ENCODE data around the gene ENPP6.
"Not testable (repeated sequence)": the region's sequence is repeated elsewhere in the genome, so short reads cannot be mapped to it uniquely, and the experiment has no call there.

Gene ENPP6

DNA sequence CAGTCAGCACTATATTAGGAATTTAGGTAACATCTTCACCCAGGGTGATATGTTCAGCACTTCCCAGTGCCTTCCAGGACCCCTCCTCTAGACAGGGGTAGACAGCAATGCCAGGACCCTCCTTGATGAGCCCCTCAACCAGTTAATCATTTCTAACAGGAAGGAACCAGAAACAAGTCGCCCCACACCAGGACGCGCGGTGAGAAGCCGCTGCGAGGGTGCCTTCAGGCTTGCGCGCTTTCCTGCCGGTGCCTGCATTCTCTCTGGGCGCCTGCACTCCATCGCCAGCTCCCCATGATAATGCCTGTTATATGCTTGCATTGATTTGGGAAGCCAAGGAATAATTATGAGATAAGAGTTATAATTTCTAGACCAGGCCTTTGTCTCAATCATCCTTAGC lies 116.0 kb downstream of the ENPP6 start:
- no peak for DNase-seq

DNA sequence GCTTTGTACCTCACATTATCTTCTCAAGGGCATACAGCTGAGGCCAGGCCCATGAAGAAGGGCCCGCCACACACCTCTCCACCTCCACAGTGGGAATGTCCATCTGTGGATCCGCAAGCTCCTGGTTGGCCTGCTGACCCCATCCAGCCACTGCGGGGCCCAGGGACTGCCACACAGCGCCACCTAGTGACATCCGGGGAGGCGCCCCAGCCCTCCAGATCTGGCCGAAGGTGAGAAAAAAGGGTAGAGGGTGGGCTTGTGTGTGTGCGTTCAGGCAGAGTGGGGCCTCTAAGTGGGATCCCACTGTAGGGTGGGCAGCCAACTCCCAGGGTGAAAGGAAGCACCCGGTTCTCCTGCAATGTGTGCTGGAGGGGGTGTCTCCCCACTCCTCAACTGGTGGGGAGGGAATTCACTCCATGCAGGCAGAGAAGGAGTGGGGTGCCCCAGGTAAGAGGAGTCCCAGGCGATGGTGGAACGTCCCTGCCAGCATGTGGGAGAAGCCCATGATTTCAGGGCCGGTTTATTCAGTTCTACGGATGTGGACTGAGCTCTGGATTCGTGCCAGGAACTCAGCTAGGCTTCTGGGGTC lies 117.3 kb downstream of the ENPP6 start:
- peak; percentile 87 for DNase-seq

DNA sequence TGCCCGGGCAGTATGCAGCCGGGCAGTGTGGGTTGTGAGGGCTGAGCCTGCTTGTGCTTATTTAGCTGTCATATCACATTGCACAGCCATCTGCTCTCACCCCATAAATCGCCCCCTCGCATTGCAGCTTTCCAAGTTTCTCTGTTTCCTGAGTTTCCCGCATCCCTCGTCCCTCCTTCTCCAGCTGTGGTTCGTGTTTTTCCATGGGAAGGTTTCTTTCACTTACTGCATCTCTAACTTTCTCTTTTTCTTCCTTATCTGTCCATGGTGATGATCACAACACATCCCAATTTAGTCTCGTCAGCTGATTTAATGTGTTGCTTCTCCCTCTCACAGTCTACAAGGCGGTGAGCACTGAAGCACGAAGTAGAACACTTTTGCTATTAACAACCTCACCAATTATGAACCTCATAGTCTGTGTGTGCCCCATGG lies 118.1 kb downstream of the ENPP6 start:
- no peak for DNase-seq

DNA sequence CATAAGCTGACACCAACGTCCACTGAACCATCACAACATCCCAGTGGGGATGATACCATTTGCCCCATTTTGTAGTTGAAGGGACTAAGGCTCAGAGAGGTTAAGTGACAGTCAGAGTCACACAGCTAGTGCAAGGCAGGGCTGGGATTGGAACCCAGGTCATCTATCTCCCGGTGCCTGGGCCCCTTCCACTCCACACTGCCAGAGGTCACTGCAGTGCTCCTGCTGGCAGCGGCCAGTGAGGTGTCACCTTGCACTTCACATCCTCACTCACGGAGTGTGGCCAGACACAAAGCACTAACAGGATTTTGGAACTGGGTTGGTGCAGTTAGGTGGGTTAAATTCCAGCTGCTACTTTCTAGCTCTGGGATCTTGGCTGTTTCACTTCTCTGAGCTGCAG lies 118.7 kb downstream of the ENPP6 start:
- no peak for DNase-seq

DNA sequence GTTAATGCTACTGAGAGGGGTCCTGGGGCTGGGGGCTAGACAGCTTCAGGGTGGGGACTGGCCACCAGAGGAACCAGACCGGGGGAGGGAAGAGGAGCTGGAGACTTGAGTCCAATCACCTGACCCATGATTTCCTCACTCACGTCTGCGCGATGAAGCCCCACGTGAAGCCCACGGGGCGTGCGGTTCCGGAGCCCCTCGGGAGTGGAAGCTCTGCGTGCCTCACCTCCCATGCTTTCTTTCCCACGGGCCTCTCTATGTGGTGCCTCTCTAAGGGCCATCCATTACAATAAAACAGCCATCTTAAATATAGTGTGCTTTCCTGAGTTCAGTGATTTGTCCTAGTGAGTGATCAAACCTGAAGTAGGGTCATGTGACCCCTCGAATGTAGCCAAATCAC lies 119.9 kb downstream of the ENPP6 start:
- DNase-seq: no peak

DNA sequence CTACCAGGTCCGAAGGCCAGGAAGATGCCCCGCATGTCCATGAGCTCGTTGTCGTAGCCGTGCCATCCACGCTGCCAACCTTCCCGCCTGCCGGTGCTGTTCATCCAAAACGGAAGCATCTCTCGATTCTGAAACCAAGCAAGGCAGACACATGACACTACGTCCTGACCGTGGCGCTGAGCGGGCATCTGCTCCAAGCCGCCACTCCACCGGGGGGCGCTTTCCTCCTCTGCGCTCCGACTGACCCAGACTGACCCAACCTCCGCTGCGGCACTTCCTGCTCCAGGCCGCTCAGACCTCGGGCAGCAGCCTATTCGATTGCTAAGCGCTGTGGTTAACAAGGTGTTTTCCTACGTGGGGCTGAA lies 120.5 kb downstream of the ENPP6 start:
- peak; percentile 54 for DNase-seq

DNA sequence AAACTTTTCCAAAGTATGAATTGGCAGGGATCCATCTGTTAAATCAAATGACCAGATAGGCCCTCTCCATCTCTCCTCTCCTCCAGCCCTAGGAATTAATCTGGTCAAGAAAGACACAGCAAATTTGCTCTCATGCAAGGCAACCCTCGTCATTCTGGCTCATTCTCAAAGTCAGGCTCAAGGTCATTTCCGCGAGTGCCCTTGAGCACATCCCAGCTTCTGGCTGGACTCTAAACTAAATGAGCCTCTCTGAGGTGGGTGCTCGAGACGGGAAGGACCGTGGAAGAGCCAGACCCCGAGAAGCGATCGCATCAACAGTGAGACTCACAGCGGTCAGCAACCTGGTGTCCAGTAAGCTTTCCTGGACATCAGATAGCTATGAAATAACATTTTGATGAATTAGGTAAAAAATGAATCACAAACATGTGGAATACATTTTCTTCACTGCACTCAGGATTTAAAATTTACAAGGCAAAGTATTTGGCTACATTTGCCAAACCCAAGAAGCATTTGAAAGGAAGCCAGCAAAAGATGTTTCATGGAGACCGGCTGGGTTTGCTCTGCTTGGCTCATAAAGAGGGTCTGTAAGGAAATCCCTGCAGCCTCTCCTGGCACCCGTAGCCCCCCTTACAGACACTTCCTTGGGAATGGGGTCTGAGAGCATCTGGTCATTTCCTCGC lies 121.0 kb downstream of the ENPP6 start:
- DNase-seq: no peak

DNA sequence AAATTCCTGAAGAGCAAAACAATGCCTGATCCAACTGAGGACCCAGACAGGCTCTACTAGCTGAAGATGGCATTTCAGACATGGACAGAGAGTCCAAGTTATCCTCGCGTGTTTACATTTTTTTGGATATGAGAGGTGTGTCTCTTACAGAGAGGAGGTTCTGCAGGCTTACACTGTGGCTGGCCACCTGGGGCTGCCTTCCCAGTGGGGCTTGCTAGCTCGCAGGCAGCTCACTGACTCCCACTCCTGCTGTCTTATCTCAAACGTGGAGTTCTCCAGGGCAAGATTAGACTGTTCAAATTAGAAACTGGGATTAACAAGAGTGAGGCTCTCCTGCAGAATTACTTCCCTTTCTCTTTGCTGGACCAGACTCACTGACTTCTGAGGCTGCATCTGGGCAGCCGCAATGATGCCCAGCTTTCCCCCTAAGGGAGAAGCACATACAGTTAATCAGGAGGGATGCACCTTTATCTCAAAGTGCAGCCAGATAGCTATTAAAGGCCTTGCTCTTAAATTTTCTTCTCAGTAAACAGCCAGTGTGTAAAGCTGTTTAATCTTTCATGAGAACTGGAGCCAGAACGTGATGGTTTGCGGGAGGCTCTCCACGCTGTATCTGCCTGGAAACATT lies 123.0 kb downstream of the ENPP6 start:
- no peak for DNase-seq

DNA sequence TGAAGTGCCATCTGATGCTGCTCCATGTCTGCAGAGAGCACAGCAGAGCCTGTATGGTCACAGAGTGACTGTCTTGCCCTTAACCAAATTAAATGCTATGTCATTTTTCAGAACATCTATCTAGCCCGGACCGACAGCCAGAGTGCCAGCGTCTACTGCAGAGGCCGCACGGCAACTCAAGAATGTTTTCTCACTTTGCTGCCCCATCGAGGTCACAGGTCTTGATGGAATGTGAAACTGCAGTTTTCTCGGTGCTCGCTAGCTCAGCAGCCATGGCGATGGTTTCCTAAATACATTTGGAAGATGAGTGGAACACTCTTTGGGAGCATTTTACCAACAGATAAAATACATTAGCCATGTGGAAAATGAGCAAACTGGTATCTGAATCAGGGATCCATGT lies 125.7 kb downstream of the ENPP6 start:
- no peak for DNase-seq

DNA sequence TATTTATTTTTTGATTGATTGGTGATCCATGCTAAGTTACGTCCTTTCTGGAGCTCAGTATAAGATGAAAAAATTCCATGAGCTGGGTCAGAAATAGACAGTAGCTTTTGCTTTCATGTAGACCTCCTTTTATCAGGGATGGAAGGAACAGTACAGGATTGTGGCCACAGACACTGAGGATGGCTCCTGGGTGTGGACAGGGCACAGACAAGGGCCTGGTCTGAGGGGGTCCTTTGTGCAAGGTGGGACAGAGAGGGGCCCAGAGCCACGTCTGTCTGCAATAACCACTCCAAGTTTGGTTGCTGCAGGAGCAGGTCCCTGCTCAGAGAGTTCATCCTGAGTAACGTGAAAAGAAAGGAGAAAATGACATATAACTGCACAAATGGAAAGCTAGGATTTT lies 127.1 kb downstream of the ENPP6 start:
- no peak for DNase-seq

DNA sequence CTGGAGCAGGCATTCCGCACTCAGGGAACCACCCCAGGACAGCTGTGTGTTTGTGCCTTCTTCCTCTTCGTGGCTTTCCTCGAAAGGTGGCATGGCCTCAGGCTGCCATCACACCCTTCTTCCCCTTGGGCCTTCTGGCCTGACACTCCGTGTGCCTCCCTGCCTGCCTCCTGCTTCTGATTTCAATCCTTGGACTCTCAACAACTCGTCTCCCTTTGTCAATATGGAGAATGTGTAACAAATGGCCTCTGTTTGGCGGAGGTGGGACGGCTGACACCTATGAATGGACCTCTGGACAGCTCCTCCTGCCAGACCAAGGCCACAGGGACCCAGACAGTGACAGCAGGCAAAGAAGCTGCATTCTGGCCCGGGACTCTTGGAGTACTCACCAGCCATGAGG lies 137.0 kb downstream of the ENPP6 start:
- DNase-seq: no peak

DNA sequence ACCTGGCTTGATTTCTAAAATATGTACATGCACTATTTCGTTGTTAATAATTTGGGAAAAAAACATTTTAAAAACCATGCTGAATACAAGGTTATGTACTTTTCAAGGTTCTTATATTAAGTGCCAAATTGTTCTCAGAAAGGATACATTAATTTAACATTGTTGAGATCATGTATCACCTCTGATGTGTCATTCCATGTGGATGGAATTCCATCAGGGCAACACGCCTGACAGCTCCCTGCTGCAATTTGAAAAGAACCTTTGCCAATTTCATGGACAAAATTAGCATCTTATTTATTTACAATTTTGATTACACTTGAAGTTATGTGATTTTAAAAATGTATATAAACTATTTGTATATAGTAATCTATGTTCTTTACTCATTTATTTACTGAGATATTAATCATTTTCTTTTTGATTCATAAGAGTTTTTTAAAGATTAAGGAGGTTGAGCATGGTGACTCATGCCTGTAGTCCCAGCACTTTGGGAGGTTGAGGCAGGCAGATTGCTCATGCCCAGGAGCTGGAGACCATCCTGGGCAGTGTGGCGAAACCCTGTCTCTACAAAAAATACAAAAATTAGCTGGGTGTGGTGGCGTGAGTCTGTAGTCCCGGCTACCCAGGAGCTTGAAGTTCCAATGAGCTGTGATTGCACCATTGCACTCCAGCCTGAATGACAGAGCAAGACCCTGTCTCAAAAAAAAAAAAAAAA lies 142.8 kb downstream of the ENPP6 start:
- no peak for DNase-seq

DNA sequence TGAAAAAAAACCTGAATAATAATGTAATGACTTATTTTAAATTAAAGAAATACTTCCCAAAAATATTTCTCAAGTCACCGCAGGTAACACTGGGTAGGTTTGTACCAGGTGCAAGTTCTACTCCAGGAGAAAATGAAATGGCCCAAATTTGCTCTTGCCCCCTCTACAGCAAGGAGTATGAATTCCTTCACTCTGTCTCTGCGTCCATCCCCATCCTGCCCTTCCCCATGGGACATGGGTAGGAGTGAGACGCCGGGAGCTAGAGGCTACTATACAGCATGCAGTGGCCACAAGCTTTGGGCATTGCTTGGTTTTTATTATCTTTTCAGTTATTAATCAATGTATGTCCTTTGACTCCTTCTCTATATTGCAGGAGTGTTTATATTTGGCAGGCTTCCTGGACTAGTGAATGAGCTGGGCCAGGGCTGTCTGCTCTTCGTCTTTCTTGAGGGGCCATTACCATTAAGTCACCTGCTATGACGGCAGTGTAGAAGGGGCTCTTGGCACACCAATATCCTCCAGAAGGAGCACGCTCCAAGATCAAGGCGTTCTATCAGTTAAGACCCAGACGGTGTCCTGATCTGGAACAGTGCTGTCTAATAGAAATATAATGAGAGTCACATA lies 149.6 kb downstream of the ENPP6 start:
- DNase-seq: no peak

DNA sequence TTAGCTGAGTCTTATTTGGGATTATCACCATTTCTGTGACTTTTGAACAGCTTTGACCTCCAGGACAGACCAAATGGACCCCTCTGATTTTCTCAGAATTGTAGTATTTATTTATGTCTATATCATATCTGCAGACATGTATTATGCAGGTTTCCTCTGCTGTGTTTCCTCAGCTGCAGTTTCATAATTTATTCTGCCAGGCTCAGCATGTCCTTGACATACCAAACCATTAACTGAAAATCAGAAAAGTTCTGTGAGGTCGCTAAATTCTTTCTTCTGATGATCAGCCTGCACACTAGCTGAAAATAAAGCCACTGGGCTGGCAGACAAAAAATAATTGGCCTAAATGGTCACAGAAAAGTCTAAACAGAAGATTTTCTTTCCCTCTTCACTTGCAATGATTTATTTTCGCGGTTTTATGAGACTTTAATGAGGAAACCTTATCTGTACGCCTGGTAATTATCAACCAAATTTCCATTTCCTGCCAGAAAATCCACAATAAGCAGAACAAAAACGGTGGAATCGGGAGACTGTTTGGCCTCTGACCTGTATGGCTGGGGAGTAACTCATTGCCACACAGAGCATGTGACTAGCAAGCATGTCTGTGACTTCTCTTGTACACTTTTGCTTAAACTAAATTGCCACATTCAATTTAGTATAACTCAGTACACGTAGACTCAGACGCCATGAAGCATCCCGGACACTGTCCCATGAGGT lies 150.9 kb downstream of the ENPP6 start:
- DNase-seq: no peak

DNA sequence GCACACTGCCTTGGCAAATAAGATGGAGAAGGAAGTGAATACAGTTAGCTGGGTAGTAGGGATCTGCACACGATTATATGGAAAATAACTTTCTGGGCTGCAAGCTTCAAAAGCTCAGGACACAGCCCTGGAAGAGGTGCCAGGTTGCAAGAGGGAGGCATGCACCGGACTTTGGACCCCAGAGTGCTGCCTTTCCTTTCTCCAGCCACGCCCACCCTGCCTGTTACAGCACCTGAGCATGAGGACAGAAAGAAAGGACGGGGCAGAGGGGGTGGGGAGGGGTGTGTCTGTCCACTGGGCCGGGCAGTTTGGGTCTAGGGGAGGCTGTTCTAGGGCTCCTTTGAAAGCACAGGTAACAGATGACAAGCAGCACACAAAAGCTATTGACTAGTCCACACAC lies 152.8 kb downstream of the ENPP6 start:
- DNase-seq: no peak

DNA sequence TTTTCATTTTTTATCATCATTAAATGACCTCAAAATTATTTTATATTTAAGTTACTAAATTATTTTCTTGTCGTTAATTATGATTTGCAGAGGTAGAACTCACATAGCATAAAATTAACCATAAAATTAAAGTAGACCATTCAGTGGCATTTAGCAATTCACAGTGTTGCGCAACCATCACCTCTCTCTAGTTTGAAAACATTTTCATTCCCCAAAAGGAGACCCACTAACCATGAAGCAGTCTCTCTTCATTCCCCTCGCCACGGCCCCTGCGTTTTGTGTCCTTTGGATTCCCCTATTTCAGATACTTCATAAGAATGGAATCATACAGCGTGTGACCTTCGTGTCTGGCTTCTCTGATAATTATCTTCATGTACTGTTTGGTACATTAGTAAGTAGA lies 154.9 kb downstream of the ENPP6 start:
- no peak for DNase-seq

DNA sequence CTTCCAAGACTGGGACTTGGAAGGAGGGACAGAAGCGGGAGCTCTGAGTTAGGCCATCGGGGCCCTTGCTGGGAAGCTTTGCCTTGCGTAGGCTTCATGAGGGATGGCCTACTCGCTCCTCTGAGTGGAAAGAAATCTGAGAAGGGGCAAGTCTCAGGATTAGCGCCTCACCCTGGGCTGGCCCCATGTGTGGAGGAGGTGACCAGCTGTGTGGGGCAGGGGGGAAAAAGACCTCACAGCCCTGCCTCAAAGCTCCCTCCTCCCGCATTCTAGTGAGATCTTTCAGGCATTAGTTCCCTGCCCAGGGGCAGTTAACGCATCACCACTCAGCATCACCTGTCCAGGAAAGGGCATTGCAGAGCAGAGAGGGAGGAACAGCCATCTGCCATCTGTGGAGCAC lies 156.1 kb downstream of the ENPP6 start:
- DNase-seq: no peak

DNA sequence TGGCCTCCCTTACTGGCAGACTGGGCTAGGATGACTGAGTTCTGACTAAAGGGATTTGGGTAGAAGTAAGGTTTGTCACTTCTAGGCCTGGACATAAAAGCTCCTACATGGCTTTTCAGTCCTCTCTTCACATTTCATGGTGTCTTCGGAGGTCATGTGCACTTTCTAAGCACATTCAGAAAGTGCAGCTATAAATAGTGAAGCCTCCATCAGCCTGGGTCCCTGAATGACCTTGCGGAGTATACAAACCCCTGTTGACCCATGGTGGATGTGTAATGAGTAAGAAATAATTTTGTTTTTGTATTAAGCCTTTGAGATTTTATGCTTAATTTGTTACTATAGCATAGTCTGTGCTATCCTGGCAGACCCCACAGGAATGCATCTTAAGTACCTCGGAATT lies 158.6 kb downstream of the ENPP6 start:
- no peak for DNase-seq

DNA sequence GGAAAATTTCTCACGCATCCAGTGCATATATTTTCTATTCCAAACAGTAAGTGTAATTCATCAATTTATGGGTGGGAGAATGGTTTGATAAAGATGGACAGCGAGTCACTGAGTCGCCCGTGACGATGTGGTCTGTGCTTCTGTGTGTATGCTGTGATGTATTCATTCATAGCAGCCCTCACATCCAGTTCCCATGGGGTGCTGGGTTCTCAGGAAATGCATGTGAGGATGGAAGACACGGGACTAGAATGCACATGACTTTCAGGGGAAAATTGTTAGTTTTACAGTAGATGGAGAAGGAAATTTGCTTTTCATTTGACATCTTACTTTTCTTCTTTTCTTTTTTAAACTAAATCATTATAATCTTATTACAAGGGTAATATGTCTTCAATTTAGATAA lies 159.6 kb downstream of the ENPP6 start:
- DNase-seq: no peak

DNA sequence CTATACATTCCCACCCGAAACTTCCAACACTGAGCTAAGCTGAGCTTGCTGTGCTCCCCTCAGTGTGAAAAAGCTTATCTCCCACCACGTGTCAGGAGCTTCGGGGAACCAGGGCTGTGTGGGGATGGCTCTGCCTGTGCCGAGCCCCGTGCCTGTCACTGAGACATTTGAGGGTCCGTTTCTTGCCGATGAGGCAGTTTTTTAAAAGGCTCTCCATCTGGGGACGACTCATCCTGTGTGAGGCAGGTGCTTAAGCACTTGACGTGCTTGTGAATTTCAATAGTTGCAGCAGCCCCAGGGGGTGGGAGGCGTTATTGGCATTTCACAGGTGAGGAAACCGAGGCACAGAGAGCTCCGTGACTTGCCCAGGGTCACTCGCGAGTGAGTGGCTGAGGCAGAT lies 160.8 kb downstream of the ENPP6 start:
- DNase-seq: no peak

DNA sequence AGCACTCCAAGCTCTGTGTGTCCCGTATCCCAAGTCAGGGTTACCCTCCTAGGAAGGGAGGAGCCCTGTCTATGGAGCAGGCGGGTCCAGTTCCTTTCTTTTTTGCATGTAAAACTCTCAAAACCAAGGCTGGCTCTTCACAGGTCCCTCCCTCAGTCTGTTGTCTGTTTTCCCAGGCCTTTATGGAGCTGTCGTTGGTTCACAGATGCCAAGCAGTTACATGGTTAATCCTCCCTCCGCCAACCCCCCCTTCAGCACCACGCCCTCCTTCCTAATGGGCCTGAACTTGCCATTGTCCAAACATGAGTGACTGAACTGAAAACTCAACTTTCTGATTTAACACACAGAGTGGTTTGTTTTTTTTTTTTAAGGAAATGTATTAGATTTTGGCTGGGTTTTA lies 164.2 kb downstream of the ENPP6 start:
- DNase-seq: no peak

DNA sequence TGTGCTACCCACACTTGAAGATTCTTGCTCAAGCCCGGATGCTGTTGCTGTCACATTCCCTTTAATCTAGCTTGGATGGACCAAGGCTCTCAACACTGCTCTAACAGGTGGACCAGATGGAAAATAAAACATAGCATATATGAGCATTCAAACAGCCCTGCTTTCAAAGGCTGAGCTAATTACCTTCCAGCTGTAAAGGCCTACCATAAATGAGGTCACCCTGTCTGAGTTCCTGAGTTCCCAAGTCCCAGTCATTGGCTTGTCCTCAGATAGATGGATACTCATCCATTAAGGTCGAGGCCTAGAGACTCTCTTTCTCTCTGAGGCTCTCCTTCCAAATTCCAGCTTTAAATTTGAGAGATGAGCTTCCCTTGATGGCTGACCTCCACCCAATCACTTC lies 165.1 kb downstream of the ENPP6 start:
- no peak for DNase-seq

DNA sequence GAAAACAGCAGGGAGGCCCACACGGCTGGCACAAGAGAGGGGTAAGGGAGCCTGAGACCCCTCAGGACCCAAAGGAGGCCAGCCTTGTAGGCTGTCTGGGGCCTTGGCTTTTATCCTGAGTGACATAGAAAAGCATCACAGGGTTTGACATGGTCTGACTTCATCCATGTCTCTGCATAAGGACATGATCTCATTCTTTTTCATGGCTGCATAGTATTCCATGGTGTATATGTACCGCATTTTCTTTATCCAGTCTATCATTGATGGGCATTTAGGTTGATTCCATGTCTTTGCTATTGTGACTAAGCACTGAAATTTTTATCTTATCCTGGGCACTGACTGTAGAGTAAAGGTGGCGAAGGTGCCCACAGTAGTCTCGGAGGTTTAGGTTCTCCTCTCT lies 166.4 kb downstream of the ENPP6 start:
- not testable (repeated sequence) for DNase-seq

Data from activated CD8-positive, alpha-beta memory T cell treated with anti-CD3 and anti-CD28 coated beads, Interleukin-2, amount 50 U/mL, for 48 hours (primary cell).